ENCODE data around the gene GRAP2.

GRAP2 gene

GRCh38 chr22:40009292-40009774 is 108.4 kb downstream of the GRAP2 start:
- DNase-seq (ENCODE audit: low spot score): no peak
- peak overlapping the region; percentile 14 for H3K4me3 ChIP-seq
- TF ChIP-seq CTCF (IDR thresholded peaks at IDR 0.05): no peak
- H3K27ac ChIP-seq: no peak overlapping the region

GRCh38 chr22:40009951-40010671 is 109.2 kb downstream of the GRAP2 start:
- H3K27ac ChIP-seq: no peak overlapping the region
- no peak for TF ChIP-seq CTCF (IDR thresholded peaks at IDR 0.05)
- peak overlapping the region; percentile 14 for H3K4me3 ChIP-seq
- DNase-seq (ENCODE audit: low spot score): no peak

GRCh38 chr22:40010746-40011145 is 109.9 kb downstream of the GRAP2 start:
- no peak overlapping the region for H3K27ac ChIP-seq
- no peak for TF ChIP-seq CTCF (IDR thresholded peaks at IDR 0.05)
- no peak for DNase-seq (ENCODE audit: low spot score)
- no peak overlapping the region for H3K4me3 ChIP-seq

- no peak for TF ChIP-seq CTCF (IDR thresholded peaks at IDR 0.05)
- Histone ChIP-seq H3K4me3 (no peak overlapping the region), H3K27ac (no peak overlapping the region)
- DNase-seq (ENCODE audit: low spot score): no peak
Observed at GRCh38 chr22:40014667-40015248, 113.9 kb downstream of the GRAP2 start.

GRCh38 chr22:40015358-40015976 is 114.6 kb downstream of the GRAP2 start:
- no peak overlapping the region for H3K4me3 ChIP-seq
- DNase-seq (ENCODE audit: low spot score): no peak
- no peak overlapping the region for H3K27ac ChIP-seq
- TF ChIP-seq CTCF (IDR thresholded peaks at IDR 0.05): no peak

GRCh38 chr22:40018051-40018450 is 117.2 kb downstream of the GRAP2 start:
- no peak for TF ChIP-seq CTCF (IDR thresholded peaks at IDR 0.05)
- Histone ChIP-seq H3K27ac (no peak overlapping the region), H3K4me3 (no peak overlapping the region)
- DNase-seq (ENCODE audit: low spot score): no peak
